SIG-M5 treated with dmso at 0.1 percent for 504 hours (cell line): ENCODE data around the gene KANK3.

Source experiments
- DNase-seq: peaks from one replicate; lab custom pipeline; 2025; ENCODE audit not compliant: unreplicated experiment; lab: John Stamatoyannopoulos, UW

Gene KANK3

DNA sequence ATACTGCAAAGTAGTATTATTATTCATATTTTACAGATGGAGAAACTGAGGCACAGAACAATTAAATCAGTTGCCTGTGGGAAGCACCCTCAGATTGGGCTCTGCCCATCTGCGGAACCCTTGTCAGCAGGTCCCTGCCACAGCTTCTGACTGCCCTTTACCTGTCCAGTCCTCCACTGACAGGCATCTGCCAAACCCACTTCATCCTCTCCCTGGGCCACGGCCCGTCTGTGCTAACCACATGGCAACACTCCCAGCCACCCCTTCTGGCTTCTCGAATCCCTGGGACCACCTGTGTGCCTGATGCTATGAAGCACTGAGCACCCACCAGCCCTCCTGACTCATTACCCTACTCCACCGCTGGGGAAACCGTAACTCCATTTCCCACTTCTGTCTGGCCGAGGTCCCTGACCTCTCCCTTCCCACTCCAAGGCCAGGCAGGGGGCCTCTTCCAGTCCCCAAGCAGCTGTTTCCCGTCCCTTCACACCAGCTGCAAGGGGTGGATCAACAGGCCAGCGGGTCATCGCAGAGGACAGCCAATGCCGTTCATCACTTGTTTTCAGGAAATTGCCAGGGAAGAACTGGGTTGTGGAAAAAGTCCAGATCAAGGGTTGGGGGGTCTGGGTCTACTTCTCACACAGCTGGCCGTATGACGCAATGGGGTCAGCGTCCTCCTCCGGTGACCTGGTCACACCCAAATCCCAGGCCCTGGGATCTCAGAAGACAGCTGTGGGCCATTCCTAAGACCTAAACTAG is 2.5 kb downstream of the KANK3 start:
- no peak for DNase-seq

DNA sequence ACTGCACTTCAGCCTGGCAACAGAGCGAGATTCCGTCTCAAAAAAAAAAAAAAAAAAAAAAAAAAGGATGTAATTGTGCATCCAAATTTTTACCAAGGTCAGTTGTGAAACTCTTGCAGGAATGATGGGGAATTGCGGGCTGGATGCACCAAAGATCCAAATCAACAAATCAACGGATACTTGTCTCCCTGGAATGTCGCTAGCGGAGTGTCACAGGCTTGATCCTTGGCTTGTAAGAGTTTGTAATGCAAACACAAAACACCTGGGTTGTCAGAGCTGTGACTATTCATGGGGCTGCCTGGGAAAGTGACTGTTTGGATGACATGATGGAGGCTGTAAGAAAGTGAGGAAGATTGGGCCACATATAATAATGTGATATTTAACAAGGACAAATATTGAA is 4.2 kb downstream of the KANK3 start:
- DNase-seq = no peak

DNA sequence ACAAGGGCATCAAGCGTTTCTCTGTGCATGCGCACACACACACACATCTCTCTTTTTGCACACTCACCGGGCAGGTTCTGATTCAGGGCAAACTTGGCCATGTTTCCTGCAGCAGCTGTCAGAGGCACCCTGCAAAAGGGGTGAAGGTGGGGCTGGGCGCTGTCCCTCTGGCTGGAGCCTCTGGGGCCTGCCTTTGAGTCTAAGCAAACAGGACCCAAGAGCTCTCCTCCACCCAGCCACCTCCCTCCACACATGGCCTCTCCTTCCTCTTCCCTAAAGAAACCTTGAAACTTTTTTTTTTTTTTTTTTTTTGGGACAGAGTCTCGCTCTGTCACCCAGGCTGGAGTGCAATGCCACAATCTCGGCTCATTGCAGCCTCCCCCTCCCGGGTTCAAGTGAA is 5.3 kb downstream of the KANK3 start:
- no peak for DNase-seq

DNA sequence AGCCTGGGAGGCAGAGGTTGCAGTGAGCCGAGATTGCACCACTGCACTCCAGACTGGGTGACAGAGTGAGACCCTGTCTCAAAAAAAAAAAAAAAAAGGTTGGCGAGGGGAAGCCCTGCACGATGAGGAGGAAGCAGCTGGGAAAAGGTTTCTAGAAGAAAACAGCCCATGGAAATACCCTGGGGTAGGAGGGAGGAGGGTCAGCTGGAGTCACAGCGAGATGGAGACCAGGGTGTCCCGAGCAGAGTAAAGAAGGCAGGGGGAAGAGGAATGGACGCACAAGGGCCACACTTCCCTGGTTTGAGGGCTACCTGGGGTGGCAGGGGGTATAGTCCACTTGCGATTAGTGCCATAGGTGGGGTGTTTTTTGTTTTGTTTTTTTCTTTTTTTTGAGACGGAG is 6.4 kb downstream of the KANK3 start:
- DNase-seq = no peak

DNA sequence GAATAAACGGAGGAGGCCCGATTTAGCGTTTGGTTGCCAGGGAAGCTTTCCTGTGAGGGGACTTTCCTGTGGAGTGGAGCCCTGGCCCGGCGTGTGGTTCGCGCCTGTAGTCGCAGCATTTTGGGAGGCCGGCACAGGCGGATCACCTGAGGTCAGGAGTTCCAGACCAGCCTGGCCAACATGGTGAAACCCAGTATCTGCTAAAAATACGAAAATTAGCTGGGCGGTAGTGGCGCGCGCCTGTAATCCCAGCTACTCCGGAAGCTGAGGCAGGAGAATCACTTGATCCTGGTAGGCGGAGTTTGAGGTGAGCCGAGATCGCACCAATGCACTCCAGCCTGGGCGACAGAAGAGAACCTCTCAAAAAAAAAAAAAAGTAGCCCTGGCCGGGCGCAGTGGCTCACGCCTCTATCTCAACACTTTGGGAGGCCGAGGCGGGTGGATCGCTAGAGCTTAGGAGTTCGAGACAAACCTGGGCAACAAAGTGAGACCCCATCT is 6.9 kb downstream of the KANK3 start:
- DNase-seq = no peak

DNA sequence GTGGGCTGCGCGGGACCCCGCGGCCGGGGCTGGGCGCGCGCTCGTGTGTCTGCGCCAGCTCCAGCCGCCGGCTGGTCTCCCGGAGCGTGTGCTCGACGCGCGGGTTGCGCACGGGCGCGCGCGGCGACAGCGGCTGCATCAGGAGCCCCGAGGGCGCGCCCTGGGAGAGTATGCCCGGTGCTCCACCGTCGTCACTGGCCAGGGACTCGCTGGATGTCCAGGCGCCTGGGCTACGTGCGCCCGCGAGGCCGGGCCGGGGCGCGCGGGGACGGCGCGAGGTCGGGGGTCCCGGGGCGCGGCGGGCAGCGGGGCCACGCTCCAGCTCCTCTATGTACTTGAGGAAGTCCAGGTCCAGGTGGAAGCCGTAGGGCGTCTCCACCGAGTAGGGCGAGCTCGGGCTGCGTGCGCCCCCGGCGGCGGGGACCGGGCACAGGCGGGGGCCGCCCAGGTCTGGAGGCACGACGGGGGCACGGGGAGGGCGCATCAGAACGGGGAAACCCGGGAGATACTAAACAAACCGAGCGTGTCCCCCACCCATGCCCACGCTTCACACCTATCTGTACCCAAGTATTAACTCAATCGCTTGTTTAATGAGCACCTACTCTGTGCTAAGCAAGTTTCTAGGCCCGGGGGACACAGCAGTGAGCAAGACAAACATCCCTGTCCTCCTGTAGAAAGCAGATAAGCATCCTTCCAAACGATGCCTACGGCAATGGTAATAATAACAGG is 7.6 kb downstream of the KANK3 start:
- no peak for DNase-seq

DNA sequence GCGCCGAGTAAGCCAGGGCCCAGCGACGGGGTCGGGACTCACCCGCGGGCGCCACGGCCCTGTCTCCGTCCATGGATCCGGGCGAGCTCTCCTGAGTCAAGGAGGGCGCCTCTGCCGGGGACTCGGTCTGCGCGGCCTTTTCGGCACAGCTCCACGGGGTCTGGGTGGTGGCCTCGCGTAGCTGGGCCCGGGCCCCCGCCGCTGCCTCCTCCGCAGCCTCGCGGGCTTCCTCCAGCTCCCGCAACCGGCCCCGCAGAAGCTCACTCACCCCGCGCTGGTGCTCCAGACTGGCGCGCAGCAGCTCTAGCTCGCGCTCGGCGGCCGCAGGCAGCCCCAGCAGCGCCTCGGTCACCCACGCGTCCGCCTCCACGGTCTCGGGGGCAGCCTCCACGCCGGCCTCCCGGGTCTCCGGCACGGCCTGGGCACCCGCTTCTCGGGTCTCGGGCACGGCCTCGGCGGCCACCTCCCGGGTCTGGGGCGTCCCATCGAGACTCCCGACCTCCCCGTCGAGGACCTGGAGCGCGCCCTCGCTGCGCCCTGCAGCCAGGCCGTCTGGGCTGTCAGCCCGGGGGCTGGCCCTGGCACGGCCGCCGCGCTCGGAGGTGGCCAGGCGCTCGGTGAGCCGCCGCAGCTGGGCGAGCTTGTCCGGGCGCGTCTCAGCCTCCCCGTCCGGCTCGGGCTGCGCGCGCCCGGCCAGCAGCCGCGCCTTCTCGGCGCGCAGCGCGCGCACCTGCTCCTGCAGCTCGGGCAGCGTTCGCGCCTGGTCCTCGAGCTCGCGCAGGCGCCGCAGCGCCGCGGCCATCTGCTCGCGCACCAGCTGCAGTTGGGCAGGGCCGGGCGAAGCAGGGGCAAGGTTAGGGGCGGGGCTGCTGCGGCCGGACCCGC is 8.4 kb downstream of the KANK3 start:
- peak; percentile 35 for DNase-seq

DNA sequence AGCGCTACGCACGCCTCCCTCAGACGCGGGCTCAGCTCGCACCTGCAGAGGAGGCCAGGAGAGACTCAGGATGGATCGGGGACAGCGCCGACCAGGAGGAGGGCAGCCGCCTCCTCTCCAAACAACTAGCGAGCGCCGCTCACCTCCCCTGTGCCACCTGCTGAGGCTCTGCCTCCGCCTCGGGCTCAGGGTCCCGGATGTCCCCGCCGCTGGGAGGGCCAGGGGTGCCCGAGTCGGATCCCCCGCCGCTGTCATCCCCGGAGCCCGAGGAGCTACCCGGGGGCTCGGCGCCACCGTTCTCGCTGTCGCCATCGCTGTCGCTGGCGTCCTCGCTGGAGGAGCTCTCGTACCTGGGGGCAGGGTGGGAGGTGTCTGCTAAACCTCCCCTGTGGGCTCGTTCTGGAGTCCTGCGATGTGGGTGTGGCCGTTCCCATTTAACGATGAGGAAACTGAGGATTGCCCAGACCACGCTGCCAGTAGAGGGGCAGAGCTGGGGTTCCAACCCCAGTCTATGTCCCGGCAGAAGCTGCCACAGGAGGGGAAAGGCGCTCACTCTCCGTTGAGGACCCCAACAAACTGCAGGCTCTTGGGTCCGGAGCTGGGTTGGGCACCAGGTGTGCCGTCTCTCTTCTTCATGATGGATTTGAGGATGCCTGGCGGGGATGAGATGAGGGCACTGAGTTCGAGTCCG is 9.2 kb downstream of the KANK3 start:
- no peak for DNase-seq

DNA sequence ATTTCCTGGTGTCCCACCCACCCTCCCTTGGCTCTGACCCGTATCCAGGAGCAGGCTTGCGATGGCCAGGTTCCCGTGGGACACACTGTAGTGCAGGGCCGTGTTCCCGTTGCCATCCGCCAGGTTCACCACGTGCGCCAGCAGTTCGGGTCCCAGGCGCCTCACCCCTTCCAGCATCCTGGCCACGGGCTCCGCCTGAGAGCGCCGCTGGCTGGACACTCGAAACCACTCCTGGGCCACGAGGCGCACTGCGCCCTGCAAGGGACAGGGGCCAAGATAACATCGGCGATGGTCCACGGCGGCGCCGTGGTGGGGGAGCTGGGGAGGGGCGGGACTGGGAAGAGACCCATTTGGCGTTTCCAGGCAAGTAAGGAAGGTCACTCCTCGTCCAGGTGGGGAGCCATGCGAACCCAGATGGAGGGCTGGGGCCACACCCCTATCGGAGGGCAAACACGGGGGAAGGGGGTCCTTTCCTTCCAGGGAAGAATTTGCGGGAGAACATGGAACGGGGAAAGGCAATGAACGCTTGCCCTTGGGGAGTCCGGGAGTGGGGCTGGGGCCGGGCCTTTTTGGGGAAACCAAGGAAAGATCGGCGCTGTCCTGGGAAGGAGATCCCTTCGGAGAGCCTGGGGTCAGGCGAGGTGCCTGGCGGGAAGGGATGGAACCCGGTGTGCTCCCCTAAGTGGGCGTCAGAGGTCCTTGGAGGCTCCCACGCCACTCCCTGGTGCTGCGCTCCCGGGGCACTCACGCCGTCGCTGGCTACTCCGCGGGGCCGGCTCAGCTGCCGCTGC is 9.9 kb downstream of the KANK3 start:
- DNase-seq = no peak

DNA sequence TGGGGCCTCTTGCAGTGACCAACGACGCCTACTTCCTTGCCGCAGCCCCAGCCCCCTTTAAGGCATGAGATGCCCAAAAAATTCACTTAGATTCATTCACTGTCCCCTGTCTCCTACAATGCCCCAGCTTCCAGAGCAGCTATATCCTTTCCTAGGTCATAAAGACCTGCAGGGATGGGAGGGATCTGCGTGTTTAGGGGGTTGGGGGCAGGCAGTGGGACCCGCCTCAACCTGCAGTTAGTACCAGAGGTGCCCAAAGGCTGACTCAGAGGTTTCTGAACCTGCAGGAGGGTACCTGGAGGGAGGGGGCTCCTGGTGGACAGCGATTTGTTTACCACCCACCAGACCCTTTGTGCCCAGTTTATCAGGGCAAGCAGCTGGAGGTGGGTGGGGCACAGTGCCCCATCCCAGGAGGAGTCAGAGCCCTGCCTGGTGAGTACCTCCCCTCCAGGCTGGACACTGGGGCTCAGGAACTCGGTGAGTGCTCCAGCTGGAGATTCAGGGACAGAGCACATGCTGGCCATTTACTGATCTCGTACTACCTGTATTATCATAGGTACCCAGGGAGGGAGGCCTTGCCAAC is 11.7 kb downstream of the KANK3 start:
- no peak for DNase-seq

DNA sequence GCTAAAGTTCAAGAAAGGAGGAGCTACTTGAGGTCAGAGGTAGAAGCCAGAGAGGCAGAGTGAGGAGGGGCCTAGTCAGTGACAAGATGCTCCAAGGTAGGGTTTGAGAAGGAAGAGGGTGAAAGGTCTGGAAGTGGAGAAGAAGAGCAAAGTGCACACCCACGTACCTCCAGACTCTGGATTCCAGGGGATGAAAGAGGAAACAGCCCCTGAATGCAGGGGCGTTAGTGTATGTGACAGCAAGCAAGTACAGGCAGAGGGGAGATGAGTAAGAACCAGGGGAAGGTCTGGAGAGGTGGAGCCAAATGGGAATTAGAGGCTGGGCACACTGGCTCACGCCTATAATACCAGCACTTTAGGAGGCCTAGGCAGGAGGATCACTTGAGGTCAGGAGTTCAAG is 13.1 kb downstream of the KANK3 start:
- no peak for DNase-seq

DNA sequence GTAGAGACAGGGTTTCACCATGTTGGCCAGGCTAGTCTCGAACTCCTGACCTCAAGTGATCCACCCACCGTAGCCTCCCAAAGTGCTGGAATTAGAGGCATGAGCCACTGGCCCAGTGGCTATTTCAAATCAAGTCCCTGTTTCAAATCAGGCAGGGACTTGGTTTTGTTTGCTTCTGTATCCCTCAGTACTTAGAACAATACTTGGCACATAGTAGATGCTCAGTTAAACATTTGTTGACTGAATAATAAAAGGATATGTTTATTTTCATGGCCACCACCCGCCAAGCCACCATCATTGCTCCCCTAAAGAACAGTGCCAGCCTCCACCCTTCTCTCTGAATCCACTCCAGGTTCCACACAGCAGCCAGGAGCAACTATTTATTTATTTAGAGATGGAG is 17.6 kb downstream of the KANK3 start:
- DNase-seq = no peak

DNA sequence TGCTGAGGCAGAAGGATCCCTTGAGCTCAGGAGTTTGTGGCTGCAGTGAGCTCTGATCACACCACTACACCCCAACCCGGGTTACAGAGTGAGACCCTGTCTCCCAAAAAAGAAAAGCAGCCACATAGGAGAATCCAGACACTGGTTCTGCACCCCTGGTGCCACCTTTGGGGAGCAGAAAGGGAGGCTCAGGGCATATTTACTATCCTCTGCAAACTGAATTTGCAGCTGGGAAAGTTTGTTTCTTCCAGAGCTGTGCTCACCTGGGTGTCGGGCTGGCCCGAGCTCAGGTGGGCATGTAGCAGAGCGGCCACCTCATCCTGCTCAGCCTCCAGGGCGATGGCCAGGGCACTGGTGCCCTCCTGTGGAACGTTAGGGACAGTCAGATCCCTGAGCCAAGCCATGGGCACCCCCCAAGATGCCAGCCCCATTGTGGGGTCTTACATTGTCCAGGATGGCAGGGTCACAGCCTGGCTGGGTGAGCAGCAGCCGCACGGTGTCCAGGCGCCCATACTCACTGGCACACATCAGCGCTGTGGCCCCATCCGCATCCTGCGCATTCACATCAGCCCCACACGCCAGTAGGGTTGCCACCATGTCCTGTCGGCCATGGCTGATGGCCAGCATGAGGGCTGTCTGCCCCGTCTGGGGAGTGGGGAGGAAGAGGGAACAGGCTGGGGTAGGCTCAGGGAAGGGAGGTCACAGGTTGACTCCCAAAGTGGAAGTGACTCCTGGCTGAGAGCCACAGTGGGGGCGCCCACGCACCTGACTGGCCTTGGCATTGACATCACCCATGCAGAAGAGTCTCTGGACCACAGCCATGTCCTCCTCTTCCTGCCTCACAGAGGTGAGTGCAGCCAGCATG is 18.6 kb downstream of the KANK3 start:
- DNase-seq = no peak

DNA sequence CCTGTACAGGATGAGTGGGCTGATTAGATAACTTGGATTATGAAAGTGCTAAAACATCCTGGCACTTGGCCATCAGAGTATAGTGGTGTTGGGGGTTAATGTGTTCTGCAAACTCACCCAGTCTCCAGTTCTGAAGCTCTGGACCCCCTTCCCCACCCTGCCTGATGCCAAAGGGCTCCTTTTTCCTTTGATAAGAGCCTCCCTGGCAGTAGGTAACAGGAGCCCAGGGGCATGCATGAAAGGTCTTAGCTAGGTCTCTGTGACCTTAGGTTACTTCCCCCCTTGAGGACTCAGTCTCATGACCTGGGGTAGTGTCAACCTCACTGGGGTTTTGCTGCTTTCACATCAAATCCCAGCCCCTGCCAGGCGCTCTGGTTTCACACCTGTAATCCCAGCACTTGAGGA is 19.3 kb downstream of the KANK3 start:
- no peak for DNase-seq

DNA sequence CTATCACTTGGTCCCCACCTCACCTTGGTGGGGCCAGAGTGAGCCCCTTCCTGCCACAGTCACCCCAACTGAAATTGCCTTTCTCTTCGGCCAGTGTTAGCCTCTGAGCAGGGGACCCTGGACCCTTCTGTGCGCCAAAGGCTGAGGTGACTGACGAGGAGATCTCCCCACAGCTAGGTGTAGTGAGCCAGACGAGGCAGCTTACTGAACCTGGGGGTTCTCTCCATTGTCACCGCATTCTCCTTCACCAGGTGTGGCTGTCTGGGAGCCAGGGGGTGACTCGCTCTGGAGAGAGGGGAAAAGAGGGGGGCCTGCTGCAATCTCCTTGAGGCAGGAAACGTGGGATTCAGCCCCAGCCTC is 20.4 kb downstream of the KANK3 start:
- no peak for DNase-seq

DNA sequence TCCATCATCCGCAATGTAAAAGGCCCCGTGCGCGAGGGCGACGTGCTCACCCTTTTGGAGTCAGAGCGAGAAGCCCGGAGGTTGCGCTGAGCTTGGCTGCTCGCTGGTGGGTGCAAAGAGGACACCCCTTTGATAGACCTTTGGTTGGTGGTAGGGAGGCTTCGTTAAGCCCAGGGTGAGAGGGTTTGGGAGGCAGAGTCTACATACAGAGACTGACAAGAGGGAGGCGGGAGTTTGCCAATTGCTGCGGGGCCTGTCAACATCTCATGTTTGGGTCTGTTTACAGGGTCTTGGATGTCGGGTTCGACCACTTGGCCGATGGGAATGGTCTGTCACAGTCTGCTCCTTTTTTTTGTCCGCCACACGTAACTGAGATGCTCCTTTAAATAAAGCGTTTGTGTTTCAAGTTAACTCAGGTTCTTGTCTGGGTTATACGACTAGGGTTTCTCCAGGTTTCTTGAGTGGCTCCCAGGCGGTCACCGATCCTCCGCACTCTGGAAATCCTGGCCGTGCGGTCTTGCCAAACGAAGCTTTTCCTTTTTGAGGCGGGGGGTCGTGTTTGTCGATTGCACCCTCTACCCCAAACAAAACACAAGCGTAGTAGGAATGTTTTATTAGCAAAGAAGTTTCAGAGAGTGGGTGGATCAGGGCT is 20.9 kb downstream of the KANK3 start:
- DNase-seq = no peak

DNA sequence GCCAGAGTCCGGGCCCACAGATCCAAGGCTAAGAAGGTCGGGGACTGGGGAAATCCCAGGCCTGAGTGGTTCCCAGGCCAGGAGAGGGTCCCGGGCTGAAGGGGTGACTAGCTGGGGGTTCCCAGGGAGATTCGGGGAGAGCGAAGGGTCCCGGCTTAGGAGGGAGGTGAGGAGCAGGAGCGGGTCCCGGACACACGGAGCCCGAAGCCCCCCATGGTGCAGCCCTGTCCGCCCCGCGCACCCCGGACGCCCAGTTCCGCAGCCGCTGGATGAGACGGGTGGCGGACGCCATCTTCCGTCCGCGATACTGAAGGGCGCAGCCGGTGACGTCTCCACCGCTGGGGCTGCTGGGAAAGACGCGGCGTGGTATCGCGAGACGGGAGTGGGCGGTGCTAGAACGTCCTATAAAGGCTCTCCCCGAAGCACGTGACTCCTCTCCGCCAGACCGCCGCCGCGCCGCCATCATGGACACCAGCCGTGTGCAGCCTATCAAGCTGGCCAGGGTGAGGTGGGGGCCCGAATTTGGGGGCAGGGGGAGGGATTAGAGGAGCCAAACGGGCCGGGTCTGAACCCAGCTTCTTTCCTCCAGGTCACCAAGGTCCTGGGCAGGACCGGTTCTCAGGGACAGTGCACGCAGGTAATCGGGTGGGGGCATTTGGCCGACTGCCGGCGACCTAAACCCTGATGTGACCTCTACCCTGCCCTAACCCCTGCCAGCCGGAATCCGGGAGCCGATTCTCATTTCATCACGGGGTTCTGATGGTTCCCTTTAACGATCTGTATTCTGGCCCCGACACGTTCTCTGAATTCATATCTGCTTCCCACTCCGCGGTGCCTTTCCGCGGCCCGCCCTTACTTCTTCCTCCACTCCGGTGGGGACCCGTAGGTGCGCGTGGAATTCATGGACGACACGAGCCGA is 21.7 kb downstream of the KANK3 start, which contains the start of the genes NDUFA7 and RPS28:
Gene NDUFA7, minus strand, starts transcription at position 309 of the 919 bp plus-strand sequence. Its CDS starts 17 bp downstream, at position 292.
Gene RPS28, plus strand, starts transcription at position 430 of the 919 bp plus-strand sequence. Its CDS starts 35 bp downstream, at position 465.
- DNase-seq = peak; percentile 83
